Ascending aorta (tissue), 2 donors: Measurements from ENCODE around the gene CCL21. TPM values are rescaled to one million over a fixed set of nuclear protein-coding genes. Genes with fewer than 3 reads are reported as not detected.
A peak's percentile ranks its signal among the peaks of the same experiment; 100 is the strongest.

Experiments used
- DNase-seq, 2 donors: peaks; one replicate each; pipeline ENCODE4 v3.0.0-alpha.2; 2019; ENCODE audit warnings: low spot score in 2 of 2
- H3K27ac ChIP-seq, 2 donors: fragments of 200-600 bp; sonication (generic); one replicate each; pipeline ENCODE4 v1.5.1; 2016 to 2017; ENCODE audit warnings: mild to moderate bottlenecking in 1 of 2
- H3K27me3 ChIP-seq: fragments of 200-600 bp; sonication (generic); one replicate; pipeline ENCODE4 v1.5.1; 2017
- H3K36me3 ChIP-seq, 2 donors: fragments of 200-600 bp; sonication (generic); one replicate each; pipeline ENCODE4 v1.5.1; 2016
- H3K4me1 ChIP-seq, 2 donors: fragments of 200-600 bp; sonication (generic); one replicate each; pipeline ENCODE4 v1.5.1; 2016 to 2017; ENCODE audit warnings: mild to moderate bottlenecking in 1 of 2
- H3K4me3 ChIP-seq, 2 donors: fragments of 200-600 bp; sonication (generic); one replicate each; pipeline ENCODE4 v1.5.1; 2016 to 2017; ENCODE audit warnings: mild to moderate bottlenecking in 1 of 2
- H3K9me3 ChIP-seq, 2 donors: fragments of 200-600 bp; sonication (generic); one replicate each; pipeline ENCODE4 v1.5.1; 2016
- CTCF ChIP-seq, 3 experiments: fragments of 200-600 bp in 2 of 3; fragments of 450-650 bp in 1 of 3; sonication (generic) in 2 of 3; IDR thresholded peaks; one replicate each; pipeline ENCODE4 v1.5.1; 2016 to 2019; ENCODE audit warnings: antibody characterized with exemption in 3 of 3, mild to moderate bottlenecking in 1 of 3, moderate library complexity in 1 of 3
- intact Hi-C: fragments of 100-400 bp; cut with DNase I; formaldehyde crosslinking; loops from one replicate; pipeline ENCODE4 v1.15.1; 2023
- total RNA-seq: library from RNA; depleted of rRNA; stranded (reverse); fragments of >200 nt; gene quantifications from one replicate; pipeline ENCODE4 v1.1.0, GENCODE V29; 2016

CCL21 gene
- total RNA-seq, 1 donor from 2014 or later: 7.9 TPM

- DNase-seq: peak in 1 of 2 donors; percentile 78
- Histone ChIP-seq H3K27me3 (no peaks in the 10 kb centered on the region), H3K9me3 (no peaks in the 10 kb centered on the region), H3K36me3 (peaks cover 0 to 3% of the 10 kb centered on the region in 2 donors), H3K4me1 (no peaks in the 10 kb centered on the region), H3K4me3 (no peak overlapping the region), H3K27ac (no peak overlapping the region)
- intact Hi-C loops: no loop called here
- no peak for TF ChIP-seq CTCF (IDR thresholded peaks at IDR 0.05)
Measured at GRCh38 chr9:34686231-34686630, 23.7 kb downstream of the CCL21 start.

- peak overlapping the region in 1 of 2 donors; percentile 51 for H3K27ac ChIP-seq
- no peak for TF ChIP-seq CTCF (IDR thresholded peaks at IDR 0.05)
- peaks cover 0 to 7% of the 10 kb centered on the region in 2 donors for H3K36me3 ChIP-seq
- no peak for DNase-seq
- no peaks in the 10 kb centered on the region for H3K27me3 ChIP-seq
- intact Hi-C loops: no loop called here
- no peaks in the 10 kb centered on the region for H3K4me1 ChIP-seq
- no peaks in the 10 kb centered on the region for H3K9me3 ChIP-seq
- H3K4me3 ChIP-seq: no peak overlapping the region
Measured at GRCh38 chr9:34685591-34685990, 24.3 kb downstream of the CCL21 start.

- TF ChIP-seq CTCF (IDR thresholded peaks at IDR 0.05): no peak
- Histone ChIP-seq H3K4me1 (no peaks in the 10 kb centered on the region), H3K9me3 (no peaks in the 10 kb centered on the region), H3K36me3 (peaks cover 0 to 7% of the 10 kb centered on the region in 2 donors), H3K27me3 (no peaks in the 10 kb centered on the region), H3K27ac (peak overlapping the region in 1 of 2 donors; percentile 51), H3K4me3 (no peak overlapping the region)
- DNase-seq: no peak
- intact Hi-C loops: no loop called here
Measured at GRCh38 chr9:34684816-34685215, 25.1 kb downstream of the CCL21 start.

- Histone ChIP-seq H3K4me3 (no peak overlapping the region), H3K9me3 (no peaks in the 10 kb centered on the region), H3K27me3 (no peaks in the 10 kb centered on the region), H3K27ac (no peak overlapping the region), H3K4me1 (no peaks in the 10 kb centered on the region), H3K36me3 (peaks cover 0 to 7% of the 10 kb centered on the region in 2 donors)
- TF ChIP-seq CTCF (IDR thresholded peaks at IDR 0.05): no peak
- no peak for DNase-seq
- intact Hi-C loops: no loop called here
Measured at GRCh38 chr9:34684145-34684544, 25.8 kb downstream of the CCL21 start.

GRCh38 chr9:34675869-34676268 is 34.1 kb downstream of the CCL21 start:
- no peak overlapping the region for H3K27ac ChIP-seq
- DNase-seq: no peak
- no peaks in the 10 kb centered on the region for H3K9me3 ChIP-seq
- no peak overlapping the region for H3K4me3 ChIP-seq
- peaks cover 0 to 3% of the 10 kb centered on the region in 2 donors for H3K36me3 ChIP-seq
- H3K4me1 ChIP-seq: no peaks in the 10 kb centered on the region
- no peaks in the 10 kb centered on the region for H3K27me3 ChIP-seq
- intact Hi-C loops: no loop called here
- no peak for TF ChIP-seq CTCF (IDR thresholded peaks at IDR 0.05)
